ENCODE data around the gene ADIG.

The ADIG gene
- total RNA-seq = 0 reads per million in 4 donors

- DNase-seq = no peak
These were observed at the start of gene ADIG for GRCh38 chr20:38581013-38581412. ADIG (plus strand) TSS chr20:38581197; CDS start chr20:38581251, 54 bp downstream.

GRCh38 chr20:38534756-38535155 lies 46.2 kb upstream of the ADIG start:
- no peak for DNase-seq

GRCh38 chr20:38536310-38536709 lies 44.7 kb upstream of the ADIG start:
- DNase-seq = no peak

GRCh38 chr20:38537176-38537575 lies 43.8 kb upstream of the ADIG start:
- DNase-seq = no peak

GRCh38 chr20:38538789-38539188 lies 42.2 kb upstream of the ADIG start:
- DNase-seq = no peak

GRCh38 chr20:38543014-38543906 lies 37.7 kb upstream of the ADIG start:
- no peak for DNase-seq

GRCh38 chr20:38545771-38546170 lies 35.2 kb upstream of the ADIG start:
- DNase-seq = no peak

- no peak for DNase-seq
These were observed 33.5 kb upstream of the ADIG start for GRCh38 chr20:38547288-38548085.

- DNase-seq = no peak
These were observed 32.5 kb upstream of the ADIG start for GRCh38 chr20:38548356-38549083.

- peak in 1 of 5 donors; percentile 3 for DNase-seq
These were observed 30.7 kb upstream of the ADIG start for GRCh38 chr20:38550274-38550673.

- DNase-seq = no peak
These were observed 29.9 kb upstream of the ADIG start for GRCh38 chr20:38551056-38551626.

DNA sequence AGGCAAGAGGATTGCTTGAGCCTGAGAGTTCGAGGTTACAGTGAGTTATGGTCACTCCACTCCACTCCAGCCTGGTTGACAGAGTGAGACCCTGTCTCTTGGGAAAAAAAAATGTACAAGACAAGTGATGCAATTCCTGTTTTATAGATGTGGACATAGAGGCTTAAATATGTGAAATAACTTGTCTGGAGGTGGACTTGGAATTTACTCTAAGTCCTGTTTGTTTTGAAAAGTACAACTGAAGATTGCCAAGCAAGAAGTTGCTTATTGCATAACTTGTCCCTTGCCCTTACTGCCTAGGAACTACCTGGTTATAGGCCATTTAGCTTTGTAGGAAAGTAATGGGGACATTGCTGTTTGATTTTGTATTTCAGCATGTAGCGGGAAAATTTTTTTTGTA lies 26.0 kb upstream of the ADIG start:
- DNase-seq = no peak

DNA sequence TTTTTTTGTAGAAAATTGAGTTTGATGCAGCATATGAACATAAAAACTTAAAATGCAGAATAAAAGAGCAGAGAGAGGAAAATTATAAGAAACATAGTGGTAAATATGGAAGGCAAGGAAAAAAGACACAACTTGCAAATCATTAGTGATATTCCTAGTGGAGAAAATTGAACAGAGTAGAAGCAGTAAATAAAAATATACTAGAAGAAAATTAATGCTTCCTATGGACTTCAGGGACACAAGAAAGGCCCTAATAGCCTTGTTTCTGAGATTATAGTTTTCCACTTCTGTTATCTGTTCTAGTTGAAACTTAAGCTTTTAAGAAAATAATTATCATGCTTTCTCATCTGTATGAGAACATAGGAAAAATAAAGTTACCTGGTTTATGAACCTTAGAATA lies 25.6 kb upstream of the ADIG start:
- no peak for DNase-seq

- DNase-seq = no peak
These were observed 23.8 kb upstream of the ADIG start for GRCh38 chr20:38557174-38557573.

DNA sequence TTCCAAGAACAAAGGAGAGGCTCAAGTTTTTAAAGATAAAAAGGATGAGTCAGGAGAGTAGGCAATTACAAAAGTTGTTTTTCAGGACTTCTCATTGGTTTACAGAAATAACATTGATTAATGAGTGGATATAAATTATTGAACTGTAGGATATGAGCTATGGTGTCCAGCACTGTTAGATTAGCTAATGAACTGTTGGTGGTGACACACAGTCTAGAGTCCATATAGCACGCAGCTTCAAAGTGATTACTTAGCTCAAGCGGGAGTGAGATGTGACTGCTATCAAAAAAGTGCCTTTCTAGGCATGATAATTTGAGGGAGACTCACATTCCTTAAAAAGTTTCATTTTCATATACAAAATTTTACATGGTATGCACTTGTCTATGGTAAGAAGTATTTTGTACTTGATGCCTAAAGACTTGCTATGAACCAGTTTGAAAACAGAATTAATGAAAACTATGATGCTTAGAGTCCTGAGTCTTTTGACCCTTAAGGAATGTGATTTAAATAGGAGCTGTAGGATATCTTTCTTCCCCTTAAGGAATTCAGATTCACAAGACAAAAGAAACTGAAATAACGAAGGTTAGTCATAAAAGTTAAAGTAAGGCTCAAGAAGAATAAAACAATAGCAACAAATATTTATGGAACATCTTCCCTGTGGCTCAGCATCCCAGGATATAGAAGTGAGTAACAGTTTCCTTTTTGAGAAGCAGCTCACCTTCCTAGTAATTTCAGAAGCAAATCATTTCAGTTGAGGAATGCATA lies 22.2 kb upstream of the ADIG start:
- DNase-seq = no peak

DNA sequence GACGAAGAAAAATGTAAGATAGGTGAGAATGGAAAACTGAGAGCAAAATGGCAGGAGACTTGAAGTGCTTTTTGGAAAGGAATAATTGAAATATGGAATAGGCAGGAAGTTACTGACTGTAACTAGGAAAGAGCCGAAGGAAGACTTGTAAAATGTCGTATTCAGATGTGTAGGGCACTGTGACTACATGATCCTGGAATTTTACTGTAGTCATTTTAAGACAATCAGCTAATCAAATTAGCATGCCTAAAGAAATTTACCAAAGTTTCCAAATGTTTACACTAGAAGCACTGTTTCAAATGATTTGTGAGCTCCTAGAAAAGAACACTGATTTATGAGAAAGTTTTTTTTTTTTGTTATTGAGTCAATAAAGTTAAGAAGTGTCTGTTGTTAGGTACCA lies 21.2 kb upstream of the ADIG start:
- no peak for DNase-seq

GRCh38 chr20:38563802-38564431 lies 17.1 kb upstream of the ADIG start:
- DNase-seq = no peak

DNA sequence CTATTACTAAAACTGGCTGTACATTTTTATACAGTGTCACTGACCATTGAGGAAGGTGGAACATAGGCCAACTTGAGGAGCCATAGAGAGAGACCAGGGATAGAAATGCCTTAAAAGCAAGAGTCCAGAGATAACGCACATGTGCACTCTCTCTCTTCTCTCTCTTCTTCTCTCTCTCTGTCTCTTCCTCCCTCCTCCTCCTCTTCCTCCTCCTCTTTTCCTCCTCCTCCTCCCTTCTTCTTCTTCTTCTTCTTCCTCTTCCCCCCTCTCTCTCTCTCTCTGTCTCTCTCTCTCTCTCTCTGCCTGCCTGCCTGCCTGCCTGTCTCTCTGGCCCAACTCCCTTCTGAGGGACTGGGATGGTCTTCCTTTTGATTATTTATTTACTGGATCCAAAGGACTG lies 16.3 kb upstream of the ADIG start:
- DNase-seq = no peak

DNA sequence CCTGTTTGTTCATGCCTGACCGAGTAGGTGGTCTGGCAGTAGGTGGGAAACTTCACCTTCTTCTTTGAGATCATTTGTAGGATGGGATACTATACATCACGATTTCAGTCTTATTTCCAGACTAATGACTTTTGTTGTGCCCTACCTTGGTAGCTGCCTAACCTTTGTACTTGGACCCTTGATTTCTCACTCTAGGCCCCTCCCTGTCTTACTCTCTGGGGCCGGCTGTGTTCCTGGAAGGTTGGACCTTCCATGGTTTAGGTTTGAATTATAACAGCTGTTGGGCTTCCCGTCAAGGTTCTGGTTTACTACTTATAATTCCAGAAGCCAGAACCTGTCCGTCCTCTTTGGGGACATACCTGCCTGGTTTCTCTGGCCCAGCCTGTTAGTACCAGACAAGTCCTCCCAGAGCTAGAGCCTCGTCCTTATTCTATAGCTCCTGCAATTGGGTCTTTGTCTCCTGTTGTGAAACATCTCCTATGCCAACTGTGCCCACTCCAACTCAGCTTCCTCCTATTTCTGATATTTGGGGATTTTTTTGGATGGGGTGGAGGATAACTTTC lies 14.9 kb upstream of the ADIG start:
- no peak for DNase-seq

DNA sequence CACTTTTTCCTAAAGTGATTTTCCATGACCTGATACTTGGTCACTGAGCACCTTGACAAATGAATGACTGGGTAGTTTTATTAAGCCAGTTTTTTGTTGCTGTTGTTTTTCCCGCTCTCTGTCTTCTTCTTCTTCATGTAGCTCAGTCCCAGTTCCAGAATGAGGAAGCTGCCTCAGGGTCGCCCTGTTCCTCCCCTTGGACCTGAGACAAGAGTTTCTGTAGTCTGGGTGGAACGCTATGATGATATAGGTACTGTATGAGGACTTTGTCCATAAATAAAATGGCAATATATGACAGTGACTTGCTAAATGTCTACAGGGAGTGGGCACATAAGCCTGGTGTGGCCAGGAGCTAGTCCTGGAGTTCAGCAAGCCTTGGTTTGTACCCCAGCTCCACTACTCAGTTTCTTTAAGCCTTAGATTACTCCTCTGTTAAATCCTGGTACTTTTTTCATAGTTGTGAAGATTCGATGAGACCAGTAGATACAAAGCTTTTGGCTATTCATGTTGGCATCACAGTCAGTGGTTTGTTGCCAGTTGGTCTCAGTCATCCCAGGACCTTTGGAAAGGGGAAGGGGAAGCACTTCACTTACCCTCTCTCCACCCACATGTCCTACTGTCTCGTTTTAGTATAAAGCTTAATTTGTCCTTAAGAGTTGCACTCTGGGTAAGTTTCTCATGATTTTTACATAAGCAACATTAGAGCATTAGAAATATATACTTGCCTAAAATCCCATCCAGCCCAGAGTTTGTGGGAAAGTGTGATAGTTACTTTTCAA lies 11.1 kb upstream of the ADIG start:
- no peak for DNase-seq
